Fibroblast of lung (primary cell): ENCODE measurements around the gene DOCK8.

Source experiments
- CTCF ChIP-seq, 2 donors: IDR thresholded peaks in 1 of 2; conservative IDR thresholded peaks in 1 of 2; 1 replicate in 1 of 2; 2 replicates in 1 of 2; pipeline ENCODE4 v1.5.1; 2011 to 2012; ENCODE audit warnings: low read length in 2 of 2, control low read depth in 1 of 2, inconsistent platforms in 1 of 2, low read depth in 1 of 2, mild to moderate bottlenecking in 1 of 2
- EZH2 ChIP-seq: IDR thresholded peaks from 2 replicates; pipeline ENCODE4 v1.5.1; 2012; ENCODE audit warnings: low read length, control low read depth, mild to moderate bottlenecking; ENCODE audit errors: missing control alignments

- no peak for TF ChIP-seq CTCF (conservative IDR thresholded peaks at IDR 0.05 in 1 of 2, IDR thresholded peaks at IDR 0.05 in 1 of 2; ENCODE audit: low read depth in 1 of 2, low read length in 2 of 2)
- no peak for TF ChIP-seq EZH2
Measured at GRCh38 chr9:471320-471719, 256.7 kb downstream of the DOCK8 start.
